Large intestine (tissue), 3 donors: ENCODE data around the gene ANKRD26. TPM values are rescaled to one million over a fixed set of nuclear protein-coding genes. Genes with fewer than 3 reads are reported as not detected.
"Not testable (repeated sequence)": the region's sequence is repeated elsewhere in the genome, so short reads cannot be mapped to it uniquely, and the experiment has no call there.

Experiments
- DNase-seq, 2 donors: peaks; one replicate each; pipeline versions ENCODE4 v3.0.0 to v3.0.0-alpha.2; 2013
- H3K27ac ChIP-seq: one replicate; pipeline ENCODE4 v1.5.1; 2013; ENCODE audit warnings: low read length
- H3K27me3 ChIP-seq: 2 replicates; pipeline ENCODE4 v1.6.1; 2013; ENCODE audit warnings: low read length; ENCODE audit not compliant: control insufficient read depth, insufficient read depth
- H3K36me3 ChIP-seq: 2 replicates; pipeline ENCODE4 v1.6.1; 2013; ENCODE audit warnings: low read length; ENCODE audit not compliant: control insufficient read depth, insufficient read depth
- H3K4me1 ChIP-seq: one replicate; pipeline ENCODE4 v1.6.1; 2013; ENCODE audit warnings: low read length; ENCODE audit not compliant: control insufficient read depth, insufficient read depth
- H3K4me3 ChIP-seq: one replicate; pipeline ENCODE4 v1.5.1; 2013; ENCODE audit warnings: low read length
- H3K9me3 ChIP-seq: one replicate; pipeline ENCODE4 v1.6.1; 2013; ENCODE audit warnings: mild to moderate bottlenecking, low read depth, low read length, moderate library complexity; ENCODE audit not compliant: control insufficient read depth
- WGBS: methylation state at CpG from one replicate; pipeline ENCODE4 v1.1.5; 2013; ENCODE audit warnings: low lambda C conversion rate; ENCODE audit not compliant: insufficient coverage; 5-methylcytosine and 5-hydroxymethylcytosine counted together
- polyA plus RNA-seq: library from polyadenylated mRNA; unstranded; fragments of 120-200 nt; gene quantifications from one replicate; pipeline ENCODE4 v1.2.1, GENCODE V29; 2013

ANKRD26 gene
- polyA plus RNA-seq, 1 donor: 8.7 TPM

DNA sequence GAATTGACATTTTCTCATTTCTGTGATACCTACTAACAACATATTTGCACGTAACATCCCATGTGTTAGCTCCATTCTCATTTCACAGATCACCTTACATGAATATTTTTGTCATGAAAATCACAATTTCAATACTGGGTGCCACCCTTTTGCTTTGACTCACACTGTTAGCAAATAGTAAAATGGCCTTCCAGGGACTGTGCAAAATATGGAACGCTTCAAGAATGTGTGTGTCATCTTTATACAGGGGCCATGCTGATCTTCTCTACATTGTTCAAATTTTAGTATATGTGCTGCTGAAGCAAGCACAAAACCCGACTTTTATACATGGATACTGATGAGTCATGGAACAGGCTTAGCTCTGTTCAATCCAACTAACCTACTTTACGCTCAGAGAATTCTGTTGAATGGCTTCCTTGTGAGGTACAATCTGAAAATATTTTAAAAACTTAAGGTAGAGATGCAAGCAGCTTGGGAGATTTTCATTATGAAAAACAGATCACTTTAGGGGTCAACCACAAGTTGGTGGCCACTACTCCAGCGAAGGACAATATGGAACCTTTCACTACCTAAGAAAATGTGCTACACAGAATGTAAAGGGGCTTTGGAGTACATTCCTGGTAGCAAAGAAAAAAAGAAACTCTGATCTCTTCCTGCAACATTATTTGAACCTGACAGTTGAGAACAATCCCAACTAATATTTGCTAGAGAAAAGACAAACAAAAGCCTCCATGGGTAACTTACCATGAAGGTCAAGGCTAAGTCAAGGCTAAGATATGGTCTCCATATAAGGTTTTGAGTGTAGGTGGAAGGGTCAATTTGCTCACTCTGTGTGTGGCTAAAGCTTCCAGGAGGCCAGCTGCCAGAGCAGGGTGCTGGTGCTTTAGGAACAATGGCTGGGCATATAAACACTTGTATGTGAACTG is 11.9 kb downstream of the ANKRD26 start:
- WGBS: 100% methylated on average over 1 of the region's 5 CpGs
- Histone ChIP-seq H3K36me3 (peaks cover 45% of the 10 kb centered on the region), H3K9me3 (no peaks in the 10 kb centered on the region), H3K4me1 (no peaks in the 10 kb centered on the region), H3K27ac (no peak overlapping the region), H3K4me3 (no peak overlapping the region), H3K27me3 (no peaks in the 10 kb centered on the region)
- DNase-seq: no peak

DNA sequence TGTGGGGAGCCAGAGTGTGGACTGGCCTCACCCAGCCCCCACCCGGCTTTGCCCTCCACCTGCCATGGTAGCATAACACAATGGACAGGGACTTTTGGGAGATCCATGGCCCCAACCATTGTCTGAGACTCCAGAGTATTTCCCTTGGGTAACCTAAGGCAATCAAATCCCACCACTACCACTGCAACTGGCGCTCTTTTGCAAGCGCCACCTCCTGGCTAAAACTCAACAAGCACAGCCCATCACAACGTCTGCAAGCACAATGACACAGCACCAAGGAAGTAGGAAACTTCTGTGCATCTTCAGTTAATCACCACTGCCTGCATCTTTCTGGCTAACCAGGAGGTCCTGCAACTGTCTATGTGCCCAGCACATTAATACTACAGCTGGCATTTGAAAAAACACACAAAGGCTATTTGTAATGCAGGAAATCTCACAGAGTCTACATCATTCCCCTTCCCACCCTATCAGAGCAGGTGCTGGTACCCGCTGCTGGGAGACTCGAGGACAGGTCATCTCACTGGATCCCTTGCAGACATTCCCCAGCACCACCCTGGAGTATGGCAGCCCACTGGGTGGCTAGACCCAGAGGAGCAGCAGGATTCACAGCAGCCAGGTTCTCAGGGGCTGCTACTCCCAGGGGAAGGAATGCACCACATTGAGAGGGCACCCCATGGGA is 27.7 kb downstream of the ANKRD26 start:
- WGBS: no CpG with 5 or more reads among the region's 6 CpGs
- Histone ChIP-seq H3K4me3 (no peak overlapping the region), H3K4me1 (no peaks in the 10 kb centered on the region), H3K27ac (no peak overlapping the region), H3K36me3 (peaks cover 61% of the 10 kb centered on the region), H3K9me3 (no peaks in the 10 kb centered on the region), H3K27me3 (no peaks in the 10 kb centered on the region)
- no peak for DNase-seq

DNA sequence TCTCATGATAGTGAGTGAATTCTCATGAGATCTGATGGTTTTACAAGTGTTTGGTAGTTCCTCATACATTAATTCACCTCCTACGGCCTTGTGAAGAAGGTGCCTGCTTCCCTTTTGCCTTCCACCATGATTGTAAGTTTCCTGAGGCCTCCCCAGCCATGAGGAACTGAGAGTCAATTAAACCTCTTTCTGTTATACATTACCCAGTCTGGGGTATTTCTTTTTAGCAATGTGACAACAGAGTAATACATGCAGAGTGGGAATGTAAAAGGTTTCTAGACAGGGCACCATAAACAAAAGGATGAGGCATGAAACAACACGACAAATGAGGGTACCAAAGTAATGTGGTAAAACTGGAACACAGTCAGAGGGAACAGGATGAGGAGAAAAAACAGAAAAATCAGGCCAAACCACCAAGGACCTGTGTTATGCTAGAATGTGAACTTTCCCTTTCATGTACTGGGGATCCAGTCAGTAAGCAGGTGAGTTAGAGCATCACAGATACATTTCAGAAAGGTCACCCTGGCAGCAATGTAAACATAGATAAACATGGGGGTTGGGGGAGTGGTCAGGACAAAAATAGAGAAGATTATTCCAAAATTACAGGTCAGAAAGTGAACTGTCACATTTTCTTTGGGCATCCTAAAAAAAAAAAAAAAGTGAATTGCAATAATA is 31.9 kb downstream of the ANKRD26 start:
- DNase-seq: no peak
- Histone ChIP-seq H3K4me3 (no peak overlapping the region), H3K4me1 (no peaks in the 10 kb centered on the region), H3K27me3 (no peaks in the 10 kb centered on the region), H3K36me3 (peaks cover 49% of the 10 kb centered on the region), H3K27ac (no peak overlapping the region), H3K9me3 (no peaks in the 10 kb centered on the region)
- 100% methylated on average over 2 of the region's 2 CpGs for WGBS

DNA sequence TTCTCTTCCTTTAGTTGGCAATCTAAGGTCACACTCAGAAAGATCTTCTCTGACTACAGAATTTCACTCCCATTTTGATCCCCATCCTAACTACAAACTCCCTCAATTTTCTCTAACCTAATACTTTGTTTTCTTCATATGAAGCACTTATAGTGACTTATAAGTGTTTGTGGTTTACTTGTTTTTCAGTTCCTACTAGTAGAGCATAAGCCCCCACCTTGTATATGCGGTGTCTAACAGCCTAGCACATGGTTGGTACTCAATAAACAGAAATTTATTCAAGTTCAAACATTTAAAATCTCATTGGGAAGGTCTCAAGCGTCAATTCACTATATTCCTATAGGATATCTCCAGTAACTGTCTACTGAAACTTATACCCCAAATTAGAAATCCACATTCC is 35.2 kb downstream of the ANKRD26 start:
- Histone ChIP-seq H3K4me3 (no peak overlapping the region), H3K36me3 (peaks cover 42% of the 10 kb centered on the region), H3K9me3 (no peaks in the 10 kb centered on the region), H3K27ac (no peak overlapping the region), H3K4me1 (no peaks in the 10 kb centered on the region), H3K27me3 (no peaks in the 10 kb centered on the region)
- 100% methylated on average over 1 of the region's 2 CpGs for WGBS
- DNase-seq: no peak

DNA sequence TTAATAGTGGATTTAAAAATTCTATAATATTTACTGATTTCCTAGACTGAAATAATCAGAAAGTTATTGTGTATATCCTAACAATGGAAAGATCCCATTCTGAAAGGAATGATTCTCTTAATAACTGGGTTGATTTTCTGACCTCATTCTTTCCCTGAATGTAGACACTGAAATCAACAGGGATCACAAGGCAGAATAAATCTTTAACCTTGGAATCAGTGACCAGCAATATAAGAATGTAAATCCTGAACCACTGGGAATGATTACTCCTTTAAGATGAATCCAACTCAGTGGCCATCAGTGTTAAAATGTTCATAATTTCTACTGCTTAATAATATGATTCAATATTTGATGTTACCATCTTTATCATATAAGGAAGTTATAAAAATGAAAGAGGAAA is 47.6 kb downstream of the ANKRD26 start:
- H3K36me3 ChIP-seq: peaks cover 8% of the 10 kb centered on the region
- H3K4me3 ChIP-seq: no peak overlapping the region
- H3K27me3 ChIP-seq: no peaks in the 10 kb centered on the region
- no peaks in the 10 kb centered on the region for H3K9me3 ChIP-seq
- no peaks in the 10 kb centered on the region for H3K4me1 ChIP-seq
- DNase-seq: no peak
- H3K27ac ChIP-seq: no peak overlapping the region

DNA sequence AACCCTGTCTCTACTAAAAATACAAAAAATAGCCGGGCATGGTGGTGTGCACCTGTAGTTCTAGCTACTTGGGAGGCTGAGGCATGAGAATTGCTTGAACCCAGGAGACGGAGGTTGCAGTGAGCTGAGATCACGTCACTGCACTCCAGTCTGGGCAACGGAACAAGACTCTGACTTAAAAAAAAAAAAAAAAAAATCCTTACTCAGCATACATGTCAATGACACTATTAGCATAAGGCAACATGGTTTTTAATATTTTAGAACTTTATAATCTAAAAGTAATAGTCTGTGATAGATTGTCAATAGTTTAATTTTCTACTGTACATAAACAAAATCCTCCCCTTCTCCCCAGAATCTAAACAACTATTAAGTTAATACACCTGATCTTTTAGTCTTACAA is 55.0 kb downstream of the ANKRD26 start:
- H3K27ac ChIP-seq, H3K4me1 ChIP-seq, H3K9me3 ChIP-seq, H3K27me3 ChIP-seq, H3K4me3 ChIP-seq, DNase-seq: not testable (repeated sequence)
- WGBS: no CpG with 5 or more reads among the region's 4 CpGs
- peaks cover 23% of the 10 kb centered on the region for H3K36me3 ChIP-seq

DNA sequence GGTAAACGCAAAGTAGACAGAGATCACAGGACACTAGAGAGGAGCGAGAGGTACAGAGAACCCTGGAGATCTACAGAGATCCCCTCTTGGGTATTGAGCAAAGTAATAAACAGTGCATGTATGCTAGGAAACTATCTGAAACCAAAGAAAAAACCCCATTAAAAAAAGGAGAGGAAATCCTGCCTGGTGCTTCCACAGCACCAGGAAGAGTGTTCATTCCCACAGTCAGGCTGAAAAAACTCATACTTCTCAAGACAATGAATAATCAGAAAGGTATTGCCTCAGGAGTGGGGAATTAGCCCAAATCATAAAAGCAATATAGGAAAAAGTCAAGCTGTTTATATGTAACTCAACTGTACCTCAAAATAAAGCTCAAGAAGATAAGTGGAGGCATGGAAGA is 59.1 kb downstream of the ANKRD26 start:
- Histone ChIP-seq H3K4me3 (no peak overlapping the region), H3K27ac (no peak overlapping the region), H3K36me3 (peaks cover 26% of the 10 kb centered on the region), H3K27me3 (no peaks in the 10 kb centered on the region), H3K9me3 (no peaks in the 10 kb centered on the region), H3K4me1 (no peaks in the 10 kb centered on the region)
- no peak for DNase-seq
- WGBS: 83% methylated on average over 1 of the region's 2 CpGs

DNA sequence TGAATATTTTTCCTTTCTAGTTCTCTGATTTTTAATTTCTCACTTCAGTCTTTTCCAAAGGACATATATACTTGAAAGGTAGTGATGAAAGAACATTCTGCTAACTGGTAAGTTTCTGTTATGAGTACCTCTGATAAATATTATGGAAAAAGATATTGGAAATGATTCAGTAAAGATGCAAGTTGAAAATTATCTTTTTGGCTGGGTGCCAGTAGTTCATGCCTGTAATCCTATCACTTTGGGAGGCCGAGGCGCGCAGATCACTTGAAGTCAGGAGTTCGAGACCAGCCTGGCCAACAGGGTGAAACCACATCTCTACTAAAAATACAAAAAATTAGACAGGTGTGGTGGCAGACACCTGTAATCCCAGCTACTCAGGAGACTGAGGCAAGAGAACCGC is 62.1 kb downstream of the ANKRD26 start:
- Histone ChIP-seq H3K27me3 (no peaks in the 10 kb centered on the region), H3K36me3 (peaks cover 30% of the 10 kb centered on the region), H3K9me3 (no peaks in the 10 kb centered on the region), H3K4me1 (no peaks in the 10 kb centered on the region), H3K27ac (no peak overlapping the region), H3K4me3 (no peak overlapping the region)
- no CpG with 5 or more reads among the region's 5 CpGs for WGBS
- DNase-seq: no peak

DNA sequence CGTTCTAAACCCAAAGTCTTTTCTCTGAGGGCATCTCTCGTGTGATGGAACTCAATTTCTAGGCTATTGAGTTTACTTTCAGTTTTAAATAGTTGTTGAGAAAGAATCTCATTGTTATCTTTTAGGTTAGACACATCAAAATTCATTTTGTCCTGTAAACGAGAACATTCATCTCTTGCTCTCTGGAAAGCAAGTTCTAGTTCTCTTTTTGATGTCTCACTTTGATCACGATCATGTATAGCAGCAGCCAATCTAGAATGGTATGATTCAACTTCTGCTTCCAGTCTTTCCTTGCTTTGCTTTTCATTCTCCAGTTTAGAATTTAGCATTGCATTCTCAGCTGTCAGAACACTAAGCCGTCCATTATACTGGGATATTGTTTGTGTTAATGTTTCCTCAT is 65.1 kb downstream of the ANKRD26 start:
- H3K27ac ChIP-seq: no peak overlapping the region
- WGBS: 92% methylated on average over 4 of the region's 5 CpGs

DNA sequence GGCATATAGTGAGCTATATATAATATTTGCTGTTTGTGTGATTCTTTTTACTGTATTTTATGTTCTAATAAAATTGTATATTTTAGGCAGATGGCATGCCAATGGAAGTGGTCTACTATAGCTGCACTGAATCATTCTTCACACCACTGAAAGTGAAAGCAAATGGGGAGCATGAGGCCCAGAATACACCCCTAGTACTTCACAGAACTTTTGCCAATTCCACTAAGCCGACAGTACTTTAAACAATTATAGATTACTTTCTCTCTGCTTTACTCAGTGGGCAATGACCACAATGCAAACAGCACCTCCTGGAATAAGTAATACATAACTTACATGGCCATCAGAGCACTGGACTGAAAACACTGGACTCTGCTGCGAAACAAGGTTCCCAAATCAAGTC is 70.2 kb downstream of the ANKRD26 start:
- no peak overlapping the region for H3K27ac ChIP-seq
- H3K4me3 ChIP-seq: no peak overlapping the region
- H3K36me3 ChIP-seq: peaks cover 15% of the 10 kb centered on the region
- H3K9me3 ChIP-seq: no peaks in the 10 kb centered on the region
- H3K27me3 ChIP-seq: no peaks in the 10 kb centered on the region
- no peaks in the 10 kb centered on the region for H3K4me1 ChIP-seq
- DNase-seq: no peak
- WGBS: 50% methylated on average over 1 of the region's 2 CpGs

More for the DNA sequence above, 65.1 kb downstream of the ANKRD26 start:
- Histone ChIP-seq H3K4me1 (no peaks in the 10 kb centered on the region), H3K9me3 (no peaks in the 10 kb centered on the region), H3K36me3 (peaks cover 20% of the 10 kb centered on the region), H3K4me3 (no peak overlapping the region), H3K27me3 (no peaks in the 10 kb centered on the region)
- no peak for DNase-seq
